22Rv1 (cell line): ENCODE measurements around the gene LRSAM1.

Experiments used
- H3K27ac ChIP-seq: fragments of 450-650 bp; 2 replicates; pipeline ENCODE4 v1.5.1; 2017
- ZFX ChIP-seq: fragments of 450-650 bp; IDR thresholded peaks from 2 replicates; pipeline ENCODE4 v1.6.1; 2017; ENCODE audit warnings: antibody characterized with exemption, borderline replicate concordance
- TF ChIP-seq, protein P1 (sequence below): fragments of 450-650 bp; IDR thresholded peaks from 2 replicates; pipeline ENCODE4 v1.5.1; 2017; ENCODE audit warnings: mild to moderate bottlenecking

LRSAM1 gene

GRCh38 chr9:127550282-127550681 lies 99.0 kb downstream of the LRSAM1 start:
- no peak overlapping the region for H3K27ac ChIP-seq
- TF ChIP-seq, protein P1, sequence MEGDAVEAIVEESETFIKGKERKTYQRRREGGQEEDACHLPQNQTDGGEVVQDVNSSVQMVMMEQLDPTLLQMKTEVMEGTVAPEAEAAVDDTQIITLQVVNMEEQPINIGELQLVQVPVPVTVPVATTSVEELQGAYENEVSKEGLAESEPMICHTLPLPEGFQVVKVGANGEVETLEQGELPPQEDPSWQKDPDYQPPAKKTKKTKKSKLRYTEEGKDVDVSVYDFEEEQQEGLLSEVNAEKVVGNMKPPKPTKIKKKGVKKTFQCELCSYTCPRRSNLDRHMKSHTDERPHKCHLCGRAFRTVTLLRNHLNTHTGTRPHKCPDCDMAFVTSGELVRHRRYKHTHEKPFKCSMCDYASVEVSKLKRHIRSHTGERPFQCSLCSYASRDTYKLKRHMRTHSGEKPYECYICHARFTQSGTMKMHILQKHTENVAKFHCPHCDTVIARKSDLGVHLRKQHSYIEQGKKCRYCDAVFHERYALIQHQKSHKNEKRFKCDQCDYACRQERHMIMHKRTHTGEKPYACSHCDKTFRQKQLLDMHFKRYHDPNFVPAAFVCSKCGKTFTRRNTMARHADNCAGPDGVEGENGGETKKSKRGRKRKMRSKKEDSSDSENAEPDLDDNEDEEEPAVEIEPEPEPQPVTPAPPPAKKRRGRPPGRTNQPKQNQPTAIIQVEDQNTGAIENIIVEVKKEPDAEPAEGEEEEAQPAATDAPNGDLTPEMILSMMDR = no peak
- TF ChIP-seq ZFX = no peak

GRCh38 chr9:127550751-127551150 lies 99.4 kb downstream of the LRSAM1 start:
- TF ChIP-seq ZFX = no peak
- TF ChIP-seq, protein P1 = no peak
- H3K27ac ChIP-seq = no peak overlapping the region
